Esophagus squamous epithelium (tissue), 5 donors: Measurements from ENCODE around the gene SLC35A3. TPM values are rescaled to one million over a fixed set of nuclear protein-coding genes. Genes with fewer than 3 reads are reported as not detected.

Experiments
- DNase-seq: peaks from one replicate; lab custom pipeline; 2025; lab: John Stamatoyannopoulos, UW
- H3K27ac ChIP-seq, 4 donors: fragments of 200-600 bp; sonication (generic); one replicate each; pipeline ENCODE4 v1.5.1; 2016 to 2019; ENCODE audit warnings: mild to moderate bottlenecking in 1 of 4
- H3K27me3 ChIP-seq, 4 donors: fragments of 200-600 bp; sonication (generic); 1 replicate in 3 of 4; 2 replicates in 1 of 4; pipeline versions ENCODE4 v1.5.1 to v1.6.0; 2017 to 2021; ENCODE audit warnings: antibody characterized with exemption in 1 of 4
- H3K36me3 ChIP-seq, 3 donors: fragments of 200-600 bp; sonication (generic); one replicate each; pipeline ENCODE4 v1.5.1; 2016 to 2019
- H3K4me1 ChIP-seq, 3 donors: fragments of 200-600 bp; sonication (generic); one replicate each; pipeline ENCODE4 v1.5.1; 2017 to 2019
- H3K4me3 ChIP-seq, 4 donors: fragments of 200-600 bp; sonication (generic); 1 replicate in 3 of 4; 2 replicates in 1 of 4; pipeline ENCODE4 v1.5.1; 2016 to 2019; ENCODE audit warnings: mild to moderate bottlenecking in 2 of 4, moderate library complexity in 1 of 4
- H3K9me3 ChIP-seq, 3 donors: fragments of 200-600 bp; sonication (generic); one replicate each; pipeline ENCODE4 v1.5.1; 2016 to 2019
- CTCF ChIP-seq, 6 experiments: fragments of 450-650 bp in 4 of 6; fragments of 200-600 bp in 2 of 6; sonication (generic) in 2 of 6; IDR thresholded peaks; one replicate each; pipeline ENCODE4 v1.5.1; 2016 to 2019; ENCODE audit warnings: antibody characterized with exemption in 6 of 6, mild to moderate bottlenecking in 4 of 6, moderate library complexity in 4 of 6
- POLR2A ChIP-seq, 4 donors: fragments of 450-650 bp; IDR thresholded peaks; one replicate each; pipeline ENCODE4 v1.6.1; 2017; ENCODE audit warnings: antibody characterized with exemption in 4 of 4, mild to moderate bottlenecking in 4 of 4, moderate library complexity in 3 of 4
- WGBS, 2 donors: methylation state at CpG; one replicate each; pipeline ENCODE4 v1.1.5; 2018; 5-methylcytosine and 5-hydroxymethylcytosine counted together
- intact Hi-C: fragments of 100-400 bp; cut with DNase I; formaldehyde crosslinking; loops from one replicate; pipeline ENCODE4 v1.15.0; 2022
- total RNA-seq, 4 donors: library from RNA; depleted of rRNA; stranded (reverse); fragments of >200 nt; gene quantifications; one replicate each; pipeline ENCODE4 v1.1.0, GENCODE V29; 2016
- donor health status: DM: yes; HTN: yes; CAD: no.

SLC35A3 gene
- total RNA-seq, 4 donors from 2014 or later = 25.1 to 47.5 (median 28.9) TPM

- no peaks in the 10 kb centered on the region for H3K9me3 ChIP-seq
- no peak overlapping the region for H3K4me3 ChIP-seq
- TF ChIP-seq POLR2A (IDR thresholded peaks at IDR 0.05) (no peak), CTCF (IDR thresholded peaks at IDR 0.05) (no peak)
- no peaks in the 10 kb centered on the region for H3K27me3 ChIP-seq
- peak overlapping the region in 3 of 4 donors; percentile 17 to 56 (median 19) for H3K27ac ChIP-seq
- 49 to 62% methylated on average over 6 to 7 of the region's 7 CpGs for WGBS, 2 donors
- intact Hi-C loops = no loop called here
- H3K4me1 ChIP-seq = peaks cover 0 to 8% (median 0%) of the 10 kb centered on the region in 3 donors
- H3K36me3 ChIP-seq = no peaks in the 10 kb centered on the region
- no peak for DNase-seq
Measured at GRCh38 chr1:99943223-99943794, 26.5 kb upstream of the SLC35A3 start.

- Histone ChIP-seq H3K27ac (no peak overlapping the region), H3K4me3 (no peak overlapping the region), H3K27me3 (no peaks in the 10 kb centered on the region), H3K36me3 (no peaks in the 10 kb centered on the region), H3K4me1 (peaks cover 0 to 8% (median 0%) of the 10 kb centered on the region in 3 donors), H3K9me3 (no peaks in the 10 kb centered on the region)
- no peak for DNase-seq
- TF ChIP-seq POLR2A (IDR thresholded peaks at IDR 0.05) (no peak), CTCF (IDR thresholded peaks at IDR 0.05) (no peak)
- intact Hi-C loops = no loop called here
- 88 to 100% methylated on average over 1 of the region's 1 CpG for WGBS, 2 donors
Measured at GRCh38 chr1:99944192-99944591, 25.6 kb upstream of the SLC35A3 start.

- intact Hi-C loops = no loop called here
- no peaks in the 10 kb centered on the region for H3K27me3 ChIP-seq
- DNase-seq = no peak
- 82 to 83% methylated on average over 1 of the region's 1 CpG for WGBS, 2 donors
- no peaks in the 10 kb centered on the region for H3K9me3 ChIP-seq
- H3K36me3 ChIP-seq = no peaks in the 10 kb centered on the region
- peaks cover 0 to 8% (median 0%) of the 10 kb centered on the region in 3 donors for H3K4me1 ChIP-seq
- no peak for TF ChIP-seq CTCF (IDR thresholded peaks at IDR 0.05)
- TF ChIP-seq POLR2A (IDR thresholded peaks at IDR 0.05) = no peak
- H3K4me3 ChIP-seq = no peak overlapping the region
- no peak overlapping the region for H3K27ac ChIP-seq
Measured at GRCh38 chr1:99945174-99945573, 24.6 kb upstream of the SLC35A3 start.

GRCh38 chr1:99950486-99950885, 19.3 kb upstream of the SLC35A3 start:
- intact Hi-C loops = no loop called here
- DNase-seq = no peak
- no peaks in the 10 kb centered on the region for H3K36me3 ChIP-seq
- H3K27me3 ChIP-seq = no peaks in the 10 kb centered on the region
- no peaks in the 10 kb centered on the region for H3K4me1 ChIP-seq
- TF ChIP-seq POLR2A (IDR thresholded peaks at IDR 0.05) = no peak
- no peak for TF ChIP-seq CTCF (IDR thresholded peaks at IDR 0.05)
- no peak overlapping the region for H3K27ac ChIP-seq
- no peak overlapping the region for H3K4me3 ChIP-seq
- 79 to 88% methylated on average over 3 of the region's 3 CpGs for WGBS, 2 donors
- H3K9me3 ChIP-seq = no peaks in the 10 kb centered on the region

GRCh38 chr1:99952522-99952921, 17.3 kb upstream of the SLC35A3 start:
- H3K4me3 ChIP-seq = no peak overlapping the region
- H3K4me1 ChIP-seq = no peaks in the 10 kb centered on the region
- DNase-seq = no peak
- no peak for TF ChIP-seq CTCF (IDR thresholded peaks at IDR 0.05)
- TF ChIP-seq POLR2A (IDR thresholded peaks at IDR 0.05) = no peak
- WGBS, 2 donors = 70 to 84% methylated on average over 1 of the region's 1 CpG
- no peaks in the 10 kb centered on the region for H3K36me3 ChIP-seq
- intact Hi-C loops = no loop called here
- H3K9me3 ChIP-seq = no peaks in the 10 kb centered on the region
- H3K27ac ChIP-seq = no peak overlapping the region
- no peaks in the 10 kb centered on the region for H3K27me3 ChIP-seq
